NCI-H146 (cell line): ENCODE measurements around the gene EMP2.
"Not testable (repeated sequence)": the region's sequence is repeated elsewhere in the genome, so short reads cannot be mapped to it uniquely, and the experiment has no call there.

Experiments
- DNase-seq: peaks from one replicate; lab custom pipeline; 2025; lab: John Stamatoyannopoulos, UW

The EMP2 gene

DNA sequence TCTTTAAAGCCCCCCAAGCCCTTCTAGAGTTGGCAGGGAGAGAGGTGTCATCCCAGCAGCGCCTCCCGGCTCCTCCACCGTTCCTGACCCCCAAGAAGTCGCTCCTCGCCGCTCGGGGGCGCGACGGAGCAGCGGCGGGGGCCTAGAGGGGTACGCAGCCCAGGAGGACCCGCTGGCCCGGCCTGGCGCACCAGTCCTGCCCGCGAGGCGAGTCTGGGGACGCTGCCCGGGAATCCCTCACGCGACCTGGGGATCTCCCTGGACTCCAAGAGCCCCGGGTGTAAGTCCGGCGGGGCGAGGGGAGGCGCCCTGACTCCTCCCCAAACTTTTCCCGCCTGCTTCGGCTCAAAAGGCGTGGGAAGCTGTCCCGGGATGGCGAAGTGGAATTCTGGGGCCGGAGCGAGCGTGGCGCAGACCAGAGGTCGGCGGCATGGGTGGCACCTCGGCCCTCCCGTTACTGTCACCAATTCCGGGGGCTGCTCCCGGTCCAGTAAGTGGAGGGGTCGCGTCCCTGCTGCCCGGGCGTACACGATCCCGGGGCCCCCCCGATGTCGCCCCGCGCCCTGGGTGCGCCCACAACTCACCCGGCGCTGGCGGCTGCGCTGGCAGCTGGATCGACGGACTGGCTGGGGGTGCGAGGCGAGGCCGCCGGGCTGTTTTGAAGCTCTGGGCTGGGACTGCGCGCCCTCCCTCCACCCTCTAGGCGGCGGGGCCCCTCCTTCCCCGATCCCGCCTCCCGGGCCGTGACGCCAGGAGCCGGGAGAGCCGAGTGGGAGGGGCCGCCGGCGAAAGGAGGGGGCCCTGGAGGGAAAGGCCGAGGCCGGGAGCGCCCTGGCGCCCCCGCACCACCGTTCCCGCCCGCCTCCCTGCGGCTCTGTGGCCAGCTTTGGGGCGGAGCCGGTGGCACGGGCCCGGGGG, at the start of gene EMP2:
Gene EMP2, minus strand, starts transcription at position 634 of the 918 bp plus-strand sequence. CDS start 32,981 bp downstream, outside the sequence.
- no peak for DNase-seq

GRCh38 chr16:10629592-10629963, 49.2 kb upstream of the EMP2 start:
- DNase-seq, result no peak

DNA sequence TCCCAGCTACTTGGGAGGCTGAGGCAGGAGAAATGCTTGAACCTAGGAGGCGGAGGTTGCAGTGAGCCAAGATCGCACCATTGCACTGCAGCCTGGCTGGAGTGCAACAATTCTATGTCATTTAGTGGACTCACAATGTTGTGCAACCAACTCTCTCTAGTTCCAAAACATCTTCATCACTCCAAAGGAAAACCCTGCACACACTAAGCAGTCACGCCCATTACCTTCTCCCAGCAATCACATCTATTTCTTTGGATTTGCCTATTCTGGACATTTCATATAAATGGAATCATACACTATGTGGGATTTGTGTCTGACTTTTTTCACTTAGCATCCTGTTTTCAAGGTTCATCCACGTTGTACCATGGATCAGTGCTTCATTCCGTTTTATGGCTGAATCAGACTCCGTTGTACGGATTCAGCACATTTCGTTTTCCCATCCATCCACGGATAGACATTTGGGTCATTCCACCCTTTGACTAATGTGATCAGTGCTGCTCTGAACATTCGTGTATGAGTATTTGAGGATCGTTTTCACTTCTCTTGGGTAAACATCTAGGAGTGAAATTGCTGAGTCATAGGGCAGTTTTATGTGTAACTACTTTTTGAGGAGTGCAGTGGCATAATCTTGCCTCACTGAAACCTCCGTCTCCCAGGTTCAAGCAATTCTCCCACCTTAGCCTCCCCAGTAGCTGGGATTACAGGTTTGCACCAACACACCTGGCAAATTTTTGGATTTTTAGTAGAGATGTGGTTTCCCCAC, 45.4 kb upstream of the EMP2 start:
- no peak for DNase-seq

DNA sequence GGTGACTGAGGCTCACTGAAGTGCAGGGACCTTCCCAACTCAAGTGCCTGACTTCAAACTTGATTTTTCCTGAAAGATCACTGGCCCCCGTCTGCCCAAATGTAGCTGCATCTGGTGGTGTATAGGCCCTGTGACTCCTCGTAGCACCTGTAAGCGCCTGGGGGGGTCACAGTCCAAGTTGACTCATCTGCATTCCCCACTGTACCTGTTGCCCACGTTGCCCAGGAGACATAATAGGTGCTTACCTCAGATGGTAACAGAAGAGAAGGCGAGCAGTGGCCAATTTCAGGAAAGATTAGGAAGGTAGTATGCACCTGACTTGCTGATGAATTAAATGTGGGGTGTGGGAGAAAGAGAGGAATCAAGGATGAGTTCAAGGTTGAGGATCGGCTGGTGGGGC, 44.1 kb upstream of the EMP2 start:
- no peak for DNase-seq

DNA sequence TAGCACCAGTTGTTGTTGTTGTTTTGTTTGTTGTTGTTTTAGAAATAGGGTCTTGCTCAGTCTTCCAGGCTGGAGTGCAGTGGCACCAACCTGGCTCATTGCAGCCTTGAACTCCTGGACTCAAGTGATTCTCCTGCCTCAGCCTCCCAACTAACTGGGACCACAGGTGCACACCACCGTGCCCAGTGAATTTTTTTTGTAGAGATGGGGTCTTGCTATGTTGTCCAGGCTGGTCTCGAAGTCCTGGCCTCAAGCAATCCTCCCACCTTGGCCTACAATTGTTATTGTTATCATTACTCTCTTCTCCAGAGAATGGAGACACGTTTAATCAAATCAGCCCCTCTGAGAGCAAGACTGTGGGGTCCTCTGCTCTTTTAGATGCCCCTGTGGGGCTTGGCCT, 42.7 kb upstream of the EMP2 start:
- DNase-seq, result no peak

DNA sequence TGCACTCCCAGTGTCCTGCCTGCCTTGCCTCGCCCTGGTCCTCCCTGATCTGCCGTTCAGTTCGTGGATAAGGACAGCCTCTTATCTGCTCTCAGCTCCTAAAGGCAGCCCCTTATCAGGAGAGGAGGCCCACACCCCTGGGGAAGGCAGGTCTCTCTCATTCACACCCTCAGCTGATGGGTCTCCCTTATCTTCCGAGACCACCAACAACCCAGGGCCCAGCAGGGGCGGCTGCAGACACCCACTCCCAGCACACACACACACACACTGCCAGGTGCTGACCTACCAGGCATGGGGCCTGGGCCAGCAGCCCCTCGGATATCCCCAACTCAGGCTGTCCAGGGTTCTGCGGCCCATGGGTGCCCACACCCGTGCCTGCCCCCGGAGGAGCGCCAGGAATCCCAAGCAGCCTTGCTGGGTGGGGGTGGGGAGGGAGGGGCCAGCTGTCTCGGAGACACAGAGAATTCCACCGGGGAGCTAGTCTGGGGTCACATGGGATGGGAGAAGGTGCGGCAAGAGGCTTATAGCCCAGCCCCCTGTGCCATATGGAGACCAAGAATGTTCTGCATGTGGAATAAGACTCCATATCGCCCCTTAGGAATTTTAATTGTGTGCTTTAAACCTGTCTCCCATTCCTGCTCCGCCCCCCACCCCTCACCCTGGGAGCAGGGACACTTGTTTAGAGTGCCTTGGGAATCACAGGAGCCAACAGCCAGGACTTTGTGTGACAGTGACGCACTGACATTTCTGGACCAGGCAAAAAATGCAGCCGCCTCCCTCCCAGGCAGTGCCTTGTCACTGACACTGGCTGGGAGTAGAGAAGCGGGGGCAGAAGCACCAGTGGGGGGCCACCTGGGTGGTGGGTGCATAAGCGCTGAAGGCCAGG, 41.9 kb upstream of the EMP2 start:
- no peak for DNase-seq

DNA sequence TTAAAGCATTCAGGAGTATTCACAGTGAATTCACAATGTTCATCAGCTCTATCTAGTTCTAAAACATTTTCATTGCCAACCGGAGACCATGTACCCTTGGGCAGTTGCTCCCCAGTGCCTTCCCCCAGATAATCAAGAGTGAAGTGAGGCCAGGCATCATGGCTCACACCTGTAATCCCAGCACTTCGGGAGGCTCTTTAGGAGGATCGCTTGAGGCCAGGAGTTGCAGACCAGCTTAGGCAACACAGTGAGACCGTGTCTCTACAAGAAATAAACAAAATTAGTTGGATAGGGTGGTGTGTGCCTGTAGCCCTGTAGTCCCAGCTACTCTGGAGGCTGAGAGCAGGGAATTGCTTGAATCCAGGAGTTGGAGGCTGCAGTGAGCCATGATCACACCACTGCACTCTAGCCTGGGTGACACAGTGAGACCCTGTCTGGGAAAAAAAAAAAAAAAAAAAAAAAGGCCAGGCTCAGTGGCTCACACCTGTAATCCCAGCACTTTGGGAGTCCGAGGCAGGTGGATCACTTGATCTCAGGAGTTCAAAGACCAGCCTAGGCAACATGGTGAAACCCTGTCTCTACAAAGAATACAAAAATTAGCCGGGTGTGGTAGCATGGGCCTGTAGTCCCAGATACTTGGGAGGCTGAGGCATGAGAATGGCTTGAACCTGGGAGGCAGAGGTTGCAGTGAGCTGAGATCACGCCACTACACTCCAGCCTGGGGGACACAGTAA, 41.0 kb upstream of the EMP2 start:
- DNase-seq, result not testable (repeated sequence)

GRCh38 chr16:10620120-10620519, 39.7 kb upstream of the EMP2 start:
- DNase-seq, result no peak

DNA sequence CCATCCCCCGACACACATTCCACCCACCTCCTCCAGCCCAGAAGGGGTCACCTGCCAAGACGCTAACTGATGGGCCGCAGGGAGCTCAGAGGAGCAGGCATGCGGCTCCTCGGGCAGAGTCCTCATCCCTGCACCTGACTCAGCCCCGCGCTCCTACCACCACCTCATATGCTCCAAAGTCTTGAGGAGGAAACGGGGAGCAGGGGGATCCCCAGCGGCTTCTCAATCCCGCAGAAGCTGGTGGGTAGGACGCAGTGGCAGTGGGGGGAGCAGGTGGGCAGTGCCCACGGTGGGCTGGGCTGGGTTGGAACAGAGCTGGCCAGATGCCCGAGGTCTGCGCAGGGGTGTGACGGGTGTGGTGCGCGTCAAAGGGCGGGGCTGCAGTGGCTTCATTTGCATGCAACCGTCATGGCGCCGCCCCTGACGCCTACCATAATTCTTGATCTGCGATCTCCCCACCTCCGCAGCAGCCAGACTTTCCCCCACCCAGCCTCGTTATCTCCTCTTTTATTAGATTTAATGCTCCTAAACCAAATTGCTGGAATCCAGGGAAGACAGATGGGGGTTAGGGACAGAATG, 39.0 kb upstream of the EMP2 start:
- no peak for DNase-seq

DNA sequence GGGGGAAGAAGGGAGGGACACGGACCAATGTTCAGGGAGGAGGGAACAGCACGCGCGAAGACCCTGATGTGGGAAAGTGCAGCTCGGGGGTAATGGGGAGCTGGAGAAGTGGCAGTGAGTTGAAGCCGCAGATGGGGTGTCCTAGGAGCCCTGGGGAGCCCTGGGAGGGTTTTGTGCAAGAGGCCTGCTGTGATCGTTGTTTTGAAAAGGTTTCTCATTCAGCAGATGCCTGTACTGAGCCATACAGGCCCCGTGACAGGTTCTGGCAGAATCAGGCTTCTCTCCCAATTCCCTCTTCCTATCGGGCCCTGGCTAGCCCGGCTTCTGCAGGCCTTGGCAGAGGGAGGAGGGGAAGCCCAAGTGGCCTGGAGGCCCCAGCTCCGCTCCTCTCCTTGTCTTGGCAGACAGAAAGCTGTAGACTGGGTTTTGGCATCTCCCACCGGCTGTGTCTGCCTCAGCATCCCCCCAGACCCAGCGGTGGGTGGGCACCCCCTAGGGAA, 38.4 kb upstream of the EMP2 start:
- no peak for DNase-seq

DNA sequence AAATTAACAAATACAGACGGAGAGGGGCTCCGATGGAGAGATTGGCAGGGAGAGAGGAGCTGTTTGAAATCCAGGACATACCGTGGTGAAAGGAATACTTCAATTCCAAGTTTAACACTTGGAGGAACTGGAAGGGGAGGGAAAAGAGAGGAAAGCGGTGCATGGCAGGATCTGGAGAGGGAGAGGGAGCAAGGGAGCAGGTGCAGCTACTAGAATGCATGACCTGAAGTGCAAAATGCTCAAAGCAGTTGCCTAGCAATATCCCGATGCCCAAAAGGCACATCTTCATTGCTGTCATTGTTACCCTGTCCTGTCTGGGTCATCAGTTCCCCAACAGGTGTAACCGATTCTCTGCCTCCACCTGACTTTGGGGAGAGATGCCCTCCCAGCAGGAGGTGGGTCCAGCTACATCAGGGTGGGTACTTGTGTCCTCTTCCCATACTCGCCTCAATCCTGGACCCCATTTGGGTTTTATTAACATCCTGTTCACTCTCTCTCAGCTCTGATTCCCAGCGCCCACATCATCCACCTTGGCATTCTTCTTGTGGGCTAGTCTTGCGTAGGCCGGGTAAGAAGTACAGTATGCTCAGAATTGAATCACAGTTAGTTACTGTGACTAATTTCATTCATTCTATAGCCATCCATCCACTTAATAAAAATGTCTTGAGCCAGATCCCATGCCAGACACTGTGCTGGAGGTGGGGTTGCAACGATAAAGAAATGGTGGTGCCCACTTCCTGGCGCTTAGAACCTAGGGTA, 37.4 kb upstream of the EMP2 start:
- DNase-seq, result no peak

- no peak for DNase-seq
Measured at GRCh38 chr16:10616756-10617640, 36.6 kb upstream of the EMP2 start.

GRCh38 chr16:10616419-10616755, 36.0 kb upstream of the EMP2 start:
- DNase-seq, result no peak

DNA sequence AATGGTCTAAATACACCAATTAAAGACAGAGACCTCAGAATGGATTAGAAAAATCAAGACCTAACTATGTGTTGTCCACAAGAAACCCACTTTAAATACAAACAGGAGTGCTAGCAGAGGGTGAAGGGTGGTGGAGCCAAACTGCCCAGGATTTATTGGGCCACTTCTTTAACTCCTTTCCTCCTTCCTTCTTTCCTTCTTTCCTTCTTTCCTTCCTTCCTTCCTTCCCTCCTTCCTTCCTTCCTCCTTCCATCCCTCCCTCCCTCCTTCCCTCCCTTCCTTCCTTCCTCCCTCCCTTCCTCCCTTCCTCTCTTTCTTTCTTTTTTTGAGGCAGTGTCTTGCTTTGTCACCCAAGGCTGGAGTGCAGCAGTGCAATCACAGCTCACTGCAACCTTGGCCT, 34.3 kb upstream of the EMP2 start:
- no peak for DNase-seq

- no peak for DNase-seq
Measured at GRCh38 chr16:10613785-10614485, 33.5 kb upstream of the EMP2 start.

- no peak for DNase-seq
Measured at GRCh38 chr16:10612649-10613179, 32.3 kb upstream of the EMP2 start.

- DNase-seq, result no peak
Measured at GRCh38 chr16:10611825-10612342, 31.5 kb upstream of the EMP2 start.
